ENCODE results near the gene LDB3.

Gene LDB3

GRCh38 chr10:86685416-86685815, 17.1 kb downstream of the LDB3 start:
- H3K27ac ChIP-seq (ENCODE audit: low read depth, low read length, poor library complexity, severe bottlenecking): no peak overlapping the region
- TF ChIP-seq EZH2 (IDR thresholded peaks at IDR 0.05; ENCODE audit: borderline replicate concordance, low read length) (no peak), CTCF (IDR thresholded peaks at IDR 0.05; ENCODE audit: low read length) (no peak)
- no peak overlapping the region for H3K9ac ChIP-seq (ENCODE audit: low read length)

GRCh38 chr10:86685893-86686632, 17.8 kb downstream of the LDB3 start:
- no peak overlapping the region for H2AFZ ChIP-seq (ENCODE audit: low read length)
- TF ChIP-seq CTCF (IDR thresholded peaks at IDR 0.05; ENCODE audit: low read length) (no peak), EZH2 (IDR thresholded peaks at IDR 0.05; ENCODE audit: borderline replicate concordance, low read length) (no peak)
- H3K27me3 ChIP-seq (ENCODE audit: insufficient read depth, low read length): no peaks in the 10 kb centered on the region
- no peak overlapping the region for H3K9ac ChIP-seq (ENCODE audit: low read length)
- H3K4me1 ChIP-seq (ENCODE audit: insufficient read depth, low read length, severe bottlenecking): peaks cover 6% of the 10 kb centered on the region
- no peak overlapping the region for H3K4me2 ChIP-seq (ENCODE audit: low read length)
- H3K79me2 ChIP-seq (ENCODE audit: insufficient read depth, low read length): no peaks in the 10 kb centered on the region
- H3K4me3 ChIP-seq (ENCODE audit: low read depth, low read length, poor library complexity, severe bottlenecking): no peak overlapping the region
- H3K9me2 ChIP-seq (ENCODE audit: low read depth, low read length): no peaks in the 10 kb centered on the region
- H4K20me1 ChIP-seq (ENCODE audit: insufficient read depth, low read length): no peaks in the 10 kb centered on the region
- no peaks in the 10 kb centered on the region for H3F3A ChIP-seq (ENCODE audit: insufficient read depth, low read length)
- no peaks in the 10 kb centered on the region for H3K9me3 ChIP-seq (ENCODE audit: low read length)
- H3K27ac ChIP-seq (ENCODE audit: low read depth, low read length, poor library complexity, severe bottlenecking): no peak overlapping the region
- H3K36me3 ChIP-seq (ENCODE audit: insufficient read depth, low read length): no peaks in the 10 kb centered on the region

More at GRCh38 chr10:86685416-86685815, 17.1 kb downstream of the LDB3 start:
- Histone ChIP-seq H3K36me3 (ENCODE audit: insufficient read depth, low read length) (no peaks in the 10 kb centered on the region), H3K9me2 (ENCODE audit: low read depth, low read length) (no peaks in the 10 kb centered on the region), H3K4me1 (ENCODE audit: insufficient read depth, low read length, severe bottlenecking) (peaks cover 6% of the 10 kb centered on the region), H3K9me3 (ENCODE audit: low read length) (no peaks in the 10 kb centered on the region), H3K27me3 (ENCODE audit: insufficient read depth, low read length) (no peaks in the 10 kb centered on the region), H3F3A (ENCODE audit: insufficient read depth, low read length) (no peaks in the 10 kb centered on the region), H4K20me1 (ENCODE audit: insufficient read depth, low read length) (no peaks in the 10 kb centered on the region), H3K4me3 (ENCODE audit: low read depth, low read length, poor library complexity, severe bottlenecking) (no peak overlapping the region), H3K4me2 (ENCODE audit: low read length) (no peak overlapping the region), H2AFZ (ENCODE audit: low read length) (no peak overlapping the region), H3K79me2 (ENCODE audit: insufficient read depth, low read length) (no peaks in the 10 kb centered on the region)

- Histone ChIP-seq H3K4me3 (ENCODE audit: low read depth, low read length, poor library complexity, severe bottlenecking) (no peak overlapping the region), H3K27me3 (ENCODE audit: insufficient read depth, low read length) (no peaks in the 10 kb centered on the region), H2AFZ (ENCODE audit: low read length) (no peak overlapping the region), H3K4me2 (ENCODE audit: low read length) (no peak overlapping the region), H3F3A (ENCODE audit: insufficient read depth, low read length) (no peaks in the 10 kb centered on the region), H3K36me3 (ENCODE audit: insufficient read depth, low read length) (no peaks in the 10 kb centered on the region), H3K9ac (ENCODE audit: low read length) (no peak overlapping the region), H3K4me1 (ENCODE audit: insufficient read depth, low read length, severe bottlenecking) (peaks cover 6% of the 10 kb centered on the region), H3K27ac (ENCODE audit: low read depth, low read length, poor library complexity, severe bottlenecking) (no peak overlapping the region), H3K9me3 (ENCODE audit: low read length) (no peaks in the 10 kb centered on the region), H4K20me1 (ENCODE audit: insufficient read depth, low read length) (no peaks in the 10 kb centered on the region), H3K9me2 (ENCODE audit: low read depth, low read length) (no peaks in the 10 kb centered on the region), H3K79me2 (ENCODE audit: insufficient read depth, low read length) (no peaks in the 10 kb centered on the region)
- TF ChIP-seq EZH2 (IDR thresholded peaks at IDR 0.05; ENCODE audit: borderline replicate concordance, low read length) (no peak), CTCF (IDR thresholded peaks at IDR 0.05; ENCODE audit: low read length) (no peak)
Measured at GRCh38 chr10:86686972-86687371, 18.7 kb downstream of the LDB3 start.

Data from OCI-LY1 (cell line).